AG09319 (cell line): ENCODE measurements around the gene DNAH3.

Source experiments
- DNase-seq: peaks from one replicate; pipeline ENCODE4 v3.0.0-alpha.2; 2010; ENCODE audit warnings: low read depth; ENCODE audit errors: extremely low read depth
- TF ChIP-seq, protein P1 (sequence below): IDR thresholded peaks from 2 replicates; pipeline ENCODE4 v1.5.1; 2011; ENCODE audit warnings: low read depth, mild to moderate bottlenecking, inconsistent platforms, low read length, moderate library complexity

DNAH3 gene

DNA sequence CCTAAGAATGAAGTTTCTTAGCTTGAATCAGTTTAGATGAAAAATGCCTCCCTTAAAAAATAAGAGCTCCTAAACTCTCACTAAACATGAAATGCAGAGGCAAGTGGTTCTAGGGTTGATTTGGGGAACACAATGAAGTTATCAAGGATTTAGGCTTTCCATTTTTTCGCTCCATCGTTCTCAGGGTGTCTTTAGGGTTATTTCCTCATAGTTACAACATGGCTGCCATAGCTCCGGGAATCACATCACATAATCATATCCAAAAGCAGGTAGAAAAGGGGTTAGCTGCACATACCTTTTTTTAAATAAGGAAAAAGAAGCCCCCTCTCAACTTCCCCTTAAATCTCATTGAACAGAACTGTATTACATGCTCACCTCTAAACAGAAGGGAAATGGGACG lies 39.4 kb upstream of the DNAH3 start:
- TF ChIP-seq, protein P1, sequence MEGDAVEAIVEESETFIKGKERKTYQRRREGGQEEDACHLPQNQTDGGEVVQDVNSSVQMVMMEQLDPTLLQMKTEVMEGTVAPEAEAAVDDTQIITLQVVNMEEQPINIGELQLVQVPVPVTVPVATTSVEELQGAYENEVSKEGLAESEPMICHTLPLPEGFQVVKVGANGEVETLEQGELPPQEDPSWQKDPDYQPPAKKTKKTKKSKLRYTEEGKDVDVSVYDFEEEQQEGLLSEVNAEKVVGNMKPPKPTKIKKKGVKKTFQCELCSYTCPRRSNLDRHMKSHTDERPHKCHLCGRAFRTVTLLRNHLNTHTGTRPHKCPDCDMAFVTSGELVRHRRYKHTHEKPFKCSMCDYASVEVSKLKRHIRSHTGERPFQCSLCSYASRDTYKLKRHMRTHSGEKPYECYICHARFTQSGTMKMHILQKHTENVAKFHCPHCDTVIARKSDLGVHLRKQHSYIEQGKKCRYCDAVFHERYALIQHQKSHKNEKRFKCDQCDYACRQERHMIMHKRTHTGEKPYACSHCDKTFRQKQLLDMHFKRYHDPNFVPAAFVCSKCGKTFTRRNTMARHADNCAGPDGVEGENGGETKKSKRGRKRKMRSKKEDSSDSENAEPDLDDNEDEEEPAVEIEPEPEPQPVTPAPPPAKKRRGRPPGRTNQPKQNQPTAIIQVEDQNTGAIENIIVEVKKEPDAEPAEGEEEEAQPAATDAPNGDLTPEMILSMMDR = no peak
- no peak for DNase-seq

DNA sequence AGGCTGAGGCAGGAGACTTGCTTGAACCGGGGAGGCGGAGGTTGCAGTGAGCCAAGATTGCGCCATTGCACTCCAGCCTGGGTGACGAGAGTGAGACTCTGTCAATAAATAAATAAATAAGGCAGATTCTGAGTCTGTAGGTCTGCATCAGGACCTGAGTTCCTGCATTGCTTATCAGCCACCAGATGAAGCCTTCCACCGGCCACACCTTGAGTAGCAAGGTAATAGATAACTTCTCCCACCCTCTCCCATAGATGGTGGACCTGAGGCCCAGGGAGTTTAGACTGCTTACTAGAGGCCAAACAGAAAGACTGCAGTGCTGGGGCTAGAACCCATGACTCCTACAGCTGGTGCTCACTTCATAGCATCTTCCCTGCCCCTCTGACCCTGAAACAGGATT lies 38.7 kb upstream of the DNAH3 start:
- TF ChIP-seq, protein P1 = no peak
- no peak for DNase-seq

GRCh38 chr16:21186326-21186691 lies 35.7 kb upstream of the DNAH3 start:
- TF ChIP-seq, protein P1 = no peak
- DNase-seq = no peak

DNA sequence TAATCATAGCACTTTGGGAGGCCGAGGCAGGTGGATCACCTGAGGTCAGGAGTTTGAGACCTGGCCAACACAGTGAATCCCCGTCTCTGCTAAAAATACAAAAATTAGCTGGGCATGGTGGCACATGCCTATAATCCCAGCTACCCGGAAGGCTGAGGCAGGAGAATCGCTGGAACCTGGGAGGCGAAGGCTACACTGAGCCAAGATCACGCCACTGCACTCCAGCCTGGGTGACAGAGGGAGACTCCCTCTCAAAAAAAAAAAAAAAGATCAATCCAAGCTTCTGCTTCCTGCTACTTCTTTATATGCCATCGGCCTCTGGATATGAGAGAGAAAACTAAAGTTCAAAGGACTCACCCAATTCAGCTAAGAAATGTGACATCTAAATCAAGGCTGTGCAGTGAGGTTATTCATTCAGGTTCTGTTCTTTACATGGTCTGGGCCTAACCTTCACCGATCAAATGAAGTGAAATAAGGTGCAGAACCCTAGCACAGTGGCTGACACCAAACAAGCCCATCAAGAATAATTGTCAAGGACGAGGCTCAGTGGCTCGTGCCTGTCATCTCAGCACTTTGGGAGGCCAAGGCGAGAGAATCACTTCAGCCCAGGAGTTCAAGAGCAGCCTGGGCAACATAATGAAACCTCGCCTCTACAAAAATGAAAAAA lies 35.1 kb upstream of the DNAH3 start:
- TF ChIP-seq, protein P1 = no peak
- DNase-seq = no peak

DNA sequence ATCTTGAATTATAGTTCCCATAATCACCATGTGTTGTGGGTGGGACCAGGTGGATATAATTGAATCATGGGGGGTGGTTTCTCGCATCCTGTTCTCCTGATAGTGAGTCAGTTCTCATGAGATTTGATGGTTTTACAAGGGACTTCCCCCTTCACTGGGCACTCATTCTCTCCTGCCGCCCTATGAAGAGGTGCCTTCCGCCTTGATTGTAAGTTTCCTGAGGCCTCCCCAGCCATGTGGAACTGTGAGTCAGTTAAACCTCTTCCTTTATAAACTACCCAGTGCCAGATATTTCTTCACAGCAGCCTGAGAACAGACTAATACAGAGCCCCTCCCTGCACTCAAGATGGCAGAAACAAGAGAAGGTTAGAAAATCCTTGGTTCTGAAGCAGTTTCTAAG lies 34.2 kb upstream of the DNAH3 start:
- DNase-seq = no peak
- TF ChIP-seq, protein P1 = no peak

DNA sequence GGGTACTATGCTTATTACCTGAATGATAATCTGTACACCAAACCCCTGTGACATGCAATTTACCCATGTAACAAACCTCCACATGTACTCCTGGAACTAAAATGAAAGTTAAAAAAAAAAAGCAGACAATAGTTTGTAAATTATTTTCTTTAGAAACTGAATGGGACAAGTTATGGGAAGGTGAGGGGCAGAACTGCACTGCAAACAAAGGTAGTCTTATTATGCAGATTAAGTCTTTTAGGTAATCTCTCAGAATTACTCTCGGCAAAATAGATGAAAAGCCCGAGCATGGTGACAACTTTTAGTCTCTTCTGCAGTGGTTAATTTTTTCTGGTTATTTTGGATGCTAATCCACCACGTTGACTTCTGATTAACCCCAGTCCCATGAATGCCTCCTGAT lies 33.3 kb upstream of the DNAH3 start:
- TF ChIP-seq, protein P1 = no peak
- DNase-seq = no peak

DNA sequence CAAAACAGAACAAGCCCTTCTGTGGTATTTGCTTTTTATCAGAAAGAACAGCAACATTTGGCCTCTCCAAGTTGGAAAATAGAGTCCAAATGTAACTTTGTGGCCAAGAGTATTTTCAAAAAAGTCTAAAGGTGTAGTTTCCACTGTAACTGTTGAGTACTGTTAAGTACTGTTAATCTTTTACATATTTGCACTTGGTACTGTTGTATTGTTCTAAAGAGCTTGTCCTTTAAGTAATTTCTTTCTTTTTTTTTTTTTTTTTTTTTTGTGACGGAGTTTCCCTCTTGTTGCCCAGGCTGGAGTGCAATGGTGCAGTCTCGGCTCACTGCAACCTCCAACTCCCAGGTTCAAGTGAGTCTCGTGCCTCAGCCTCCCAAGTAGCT lies 29.3 kb upstream of the DNAH3 start:
- TF ChIP-seq, protein P1 = no peak
- DNase-seq = no peak
